K562 treated with DMSO at 1 percent for 4 hours (cell line): ENCODE measurements around the gene RIF1. TPM values are rescaled to one million over a fixed set of nuclear protein-coding genes. Genes with fewer than 3 reads are reported as not detected.

ENCODE experiments used
- total RNA-seq: library from RNA; unstranded; fragments of 300-600 nt; gene quantifications from 2 replicates; pipeline ENCODE4 v1.2.3, GENCODE V29; 2022; ENCODE audit not compliant: insufficient read depth

RIF1 gene
- 7.5 and 9.2 TPM in 2 replicates for total RNA-seq

GRCh38 chr2:151409601-151410484 is at the start of gene RIF1:
TSS of gene RIF1 (plus strand) at chr2:151409902. CDS start at chr2:151410424, 522 bp downstream.

Other genes with a start within 250 kb of the RIF1 start
- 1.3 and 2.8 TPM in 2 replicates for gene RBM43, start 148.0 kb upstream of the RIF1 start, total RNA-seq
- 37.5 and 46.6 TPM in 2 replicates for gene NMI, start 120.2 kb upstream of the RIF1 start, total RNA-seq
- gene TNFAIP6, start 52.3 kb upstream of the RIF1 start, total RNA-seq, result not detected in 2 replicates